Subcutaneous abdominal adipose tissue (tissue), 5 donors: ENCODE measurements around the gene STXBP2.

Experiments used
- H3K27ac ChIP-seq: one replicate; pipeline ENCODE4 v1.7.0; 2013; ENCODE audit warnings: low read depth, mild to moderate bottlenecking, inconsistent platforms, low read length, moderate library complexity
- H3K27me3 ChIP-seq, 5 donors: one replicate each; pipeline ENCODE4 v1.7.0; 2013; ENCODE audit warnings: low read length in 5 of 5, inconsistent platforms in 1 of 5; ENCODE audit not compliant: control insufficient read depth in 5 of 5, insufficient read depth in 4 of 5
- H3K36me3 ChIP-seq, 5 donors: one replicate each; pipeline ENCODE4 v1.7.0; 2013; ENCODE audit warnings: low read length in 5 of 5; ENCODE audit not compliant: control insufficient read depth in 5 of 5, insufficient read depth in 5 of 5
- H3K4me1 ChIP-seq, 5 donors: one replicate each; pipeline ENCODE4 v1.7.0; 2013; ENCODE audit warnings: low read length in 5 of 5, mild to moderate bottlenecking in 3 of 5, moderate library complexity in 1 of 5; ENCODE audit not compliant: control insufficient read depth in 5 of 5, insufficient read depth in 5 of 5
- H3K4me3 ChIP-seq, 5 donors: one replicate each; pipeline ENCODE4 v1.7.0; 2013; ENCODE audit warnings: low read length in 5 of 5, low read depth in 1 of 5
- H3K9ac ChIP-seq, 5 donors: one replicate each; pipeline ENCODE4 v1.7.0; 2013; ENCODE audit warnings: low read length in 5 of 5, mild to moderate bottlenecking in 4 of 5, moderate library complexity in 3 of 5
- H3K9me3 ChIP-seq, 5 donors: one replicate each; pipeline ENCODE4 v1.7.0; 2013; ENCODE audit warnings: low read length in 5 of 5; ENCODE audit not compliant: control insufficient read depth in 5 of 5
- donor health status: healthy.
- donor health status: healthy.
- donor health status: healthy.
- donor health status: healthy.
- donor health status: healthy.

The STXBP2 gene

GRCh38 chr19:7636691-7637373 lies at the start of gene STXBP2:
TSS of gene STXBP2 (plus strand) at chr19:7637110. CDS start at chr19:7637150, 40 bp downstream.
- H3K27ac ChIP-seq = no peak within 1 kb of the TSS
- peaks cover 0 to 8% (median 0%) of the 10 kb centered on the region in 5 donors for H3K4me1 ChIP-seq
- H3K4me3 ChIP-seq = peak within 1 kb of the TSS in 3 of 5 donors; percentile 42 to 60 (median 53)
- peak within 1 kb of the TSS in 2 of 5 donors; percentile 43 to 60 for H3K9ac ChIP-seq
- H3K9me3 ChIP-seq = no peaks in the 10 kb centered on the region
- peaks cover 0 to 16% (median 7%) of the 10 kb centered on the region in 5 donors for H3K36me3 ChIP-seq
- H3K27me3 ChIP-seq = peaks cover 7 to 31% (median 21%) of the 10 kb centered on the region in 5 donors

DNA sequence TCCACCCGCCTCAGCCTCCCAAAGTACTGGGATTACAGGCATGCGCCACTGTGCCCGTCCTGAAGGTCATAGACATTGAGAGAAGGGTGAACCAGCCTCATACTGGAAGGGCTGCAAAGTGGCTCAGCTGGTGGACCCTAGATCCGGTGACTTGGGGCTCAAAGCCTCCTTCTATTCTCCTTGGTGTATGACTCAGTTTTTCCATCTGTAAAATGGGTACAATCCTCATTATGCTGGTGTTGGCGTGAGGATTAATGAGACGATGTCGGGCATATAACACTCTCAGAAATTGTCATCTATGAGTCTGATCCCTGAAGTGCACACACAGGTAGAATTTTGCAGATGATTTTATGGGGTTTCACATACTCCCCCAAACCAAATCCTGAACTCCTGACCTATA lies 47.1 kb upstream of the STXBP2 start:
- H3K9ac ChIP-seq = no peak overlapping the region

DNA sequence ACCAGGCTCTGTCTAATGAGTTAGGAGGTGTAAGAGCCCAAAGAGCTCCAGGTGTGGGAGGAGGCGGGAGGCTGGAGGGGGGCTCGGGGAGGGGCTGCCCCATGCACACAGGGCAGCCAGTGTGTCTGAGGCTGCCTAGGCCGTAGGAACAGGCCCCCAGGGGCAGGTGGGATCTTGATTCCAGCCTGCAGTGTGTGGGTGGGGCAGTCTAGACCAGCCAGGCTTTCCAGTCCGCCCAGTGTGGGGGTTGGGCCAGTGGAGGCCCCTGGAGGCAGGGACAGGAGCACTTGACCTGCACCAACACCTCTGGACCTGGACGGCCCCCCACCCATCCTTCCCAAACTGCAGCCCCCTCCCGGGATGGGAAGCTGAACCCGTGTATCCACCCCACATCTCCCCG lies 46.7 kb upstream of the STXBP2 start:
- Histone ChIP-seq H3K27me3 (peaks cover 13 to 23% (median 15%) of the 10 kb centered on the region in 5 donors), H3K4me3 (no peak overlapping the region), H3K36me3 (no peaks in the 10 kb centered on the region), H3K27ac (no peak overlapping the region), H3K9ac (no peak overlapping the region), H3K4me1 (peaks cover 0 to 2% (median 0%) of the 10 kb centered on the region in 5 donors), H3K9me3 (no peaks in the 10 kb centered on the region)

More for the DNA sequence above, 47.1 kb upstream of the STXBP2 start:
- Histone ChIP-seq H3K36me3 (no peaks in the 10 kb centered on the region), H3K27ac (no peak overlapping the region), H3K4me3 (no peak overlapping the region), H3K27me3 (peaks cover 9 to 20% (median 13%) of the 10 kb centered on the region in 5 donors), H3K4me1 (no peaks in the 10 kb centered on the region), H3K9me3 (no peaks in the 10 kb centered on the region)

DNA sequence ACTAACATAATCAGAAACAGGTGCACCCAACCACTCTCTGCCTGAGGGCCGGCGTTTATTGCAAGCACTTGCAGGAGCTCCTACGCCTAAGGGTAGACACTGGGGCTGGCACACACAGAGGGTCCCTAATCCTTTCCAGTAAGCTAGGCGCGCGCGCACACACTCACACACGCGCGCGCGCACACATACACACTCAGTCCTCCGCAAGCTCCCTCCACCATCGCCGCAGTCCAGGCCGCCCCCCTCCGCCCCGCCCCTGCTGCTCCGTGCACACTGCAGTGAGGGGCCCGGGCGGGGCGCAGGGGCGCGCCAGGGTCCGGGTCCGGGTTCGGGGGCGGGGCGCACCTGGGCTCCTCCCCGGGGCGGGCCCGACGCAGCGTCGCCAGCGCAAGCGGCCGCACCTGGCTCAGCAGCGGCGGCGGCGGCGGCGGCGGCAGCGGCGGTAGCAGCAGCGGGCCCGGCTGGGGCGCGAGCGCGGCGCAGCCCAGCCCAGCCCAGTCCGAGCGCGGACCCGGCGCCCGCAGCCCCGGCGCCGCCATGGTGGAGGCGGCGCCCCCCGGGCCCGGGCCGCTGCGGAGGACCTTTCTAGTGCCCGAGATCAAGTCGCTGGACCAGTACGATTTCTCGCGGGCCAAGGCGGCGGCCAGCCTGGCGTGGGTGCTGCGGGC lies 41.3 kb upstream of the STXBP2 start, which contains the start of gene CAMSAP3:
Gene CAMSAP3 (plus strand): TSS at position 398 of the 668 bp plus-strand sequence. CDS start 140 bp downstream, at position 538.
- H3K36me3 ChIP-seq = no peaks in the 10 kb centered on the region
- H3K4me1 ChIP-seq = peaks cover 0 to 11% (median 3%) of the 10 kb centered on the region in 5 donors
- peak within 1 kb of the TSS in 1 of 5 donors; percentile 10 for H3K4me3 ChIP-seq
- H3K27ac ChIP-seq = no peak within 1 kb of the TSS
- no peaks in the 10 kb centered on the region for H3K9me3 ChIP-seq
- peaks cover 26 to 39% (median 36%) of the 10 kb centered on the region in 5 donors for H3K27me3 ChIP-seq
- H3K9ac ChIP-seq = no peak within 1 kb of the TSS

- no peaks in the 10 kb centered on the region for H3K9me3 ChIP-seq
- H3K27me3 ChIP-seq = peaks cover 23 to 35% (median 33%) of the 10 kb centered on the region in 5 donors
- no peak overlapping the region for H3K9ac ChIP-seq
- H3K4me3 ChIP-seq = no peak overlapping the region
- H3K4me1 ChIP-seq = peaks cover 0 to 11% (median 3%) of the 10 kb centered on the region in 5 donors
- no peaks in the 10 kb centered on the region for H3K36me3 ChIP-seq
- H3K27ac ChIP-seq = no peak overlapping the region
These were observed 40.5 kb upstream of the STXBP2 start for GRCh38 chr19:7596211-7596937.

DNA sequence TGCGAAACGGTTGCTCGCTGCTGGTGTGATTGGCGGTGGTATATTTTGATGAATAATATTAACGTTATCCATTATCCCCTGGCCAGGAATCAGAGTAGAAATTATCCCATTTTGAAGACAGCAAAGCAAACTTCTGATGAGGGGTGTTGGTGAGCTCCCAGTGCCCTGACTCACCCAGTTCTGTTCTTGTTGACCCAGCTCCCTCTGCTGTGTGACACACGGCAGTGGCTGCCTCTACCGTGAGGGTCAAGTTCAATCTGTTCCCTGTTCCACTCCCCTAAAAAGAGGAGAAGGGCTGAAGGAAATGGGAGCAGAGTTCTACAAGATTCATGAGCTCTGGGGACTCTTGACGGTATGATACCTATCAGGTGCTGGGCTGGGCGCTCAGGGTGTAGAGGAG lies 39.2 kb upstream of the STXBP2 start:
- peaks cover 23 to 36% (median 33%) of the 10 kb centered on the region in 5 donors for H3K27me3 ChIP-seq
- H3K36me3 ChIP-seq = no peaks in the 10 kb centered on the region
- no peaks in the 10 kb centered on the region for H3K9me3 ChIP-seq
- H3K9ac ChIP-seq = no peak overlapping the region
- H3K27ac ChIP-seq = no peak overlapping the region
- H3K4me1 ChIP-seq = peaks cover 0 to 11% (median 3%) of the 10 kb centered on the region in 5 donors
- no peak overlapping the region for H3K4me3 ChIP-seq

- H3K27me3 ChIP-seq = peaks cover 23 to 36% (median 33%) of the 10 kb centered on the region in 5 donors
- no peak overlapping the region for H3K9ac ChIP-seq
- H3K9me3 ChIP-seq = no peaks in the 10 kb centered on the region
These were observed 38.7 kb upstream of the STXBP2 start for GRCh38 chr19:7598180-7598579.

GRCh38 chr19:7600721-7601120 lies 36.2 kb upstream of the STXBP2 start:
- Histone ChIP-seq H3K4me1 (peaks cover 0 to 6% (median 3%) of the 10 kb centered on the region in 5 donors), H3K4me3 (no peak overlapping the region), H3K9ac (no peak overlapping the region), H3K9me3 (peaks cover 0 to 2% (median 0%) of the 10 kb centered on the region in 5 donors), H3K27ac (no peak overlapping the region), H3K36me3 (no peaks in the 10 kb centered on the region), H3K27me3 (peaks cover 18 to 38% (median 36%) of the 10 kb centered on the region in 5 donors)

More at GRCh38 chr19:7598180-7598579, 38.7 kb upstream of the STXBP2 start:
- Histone ChIP-seq H3K27ac (no peak overlapping the region), H3K36me3 (no peaks in the 10 kb centered on the region), H3K4me1 (peaks cover 0 to 11% (median 3%) of the 10 kb centered on the region in 5 donors), H3K4me3 (no peak overlapping the region)

DNA sequence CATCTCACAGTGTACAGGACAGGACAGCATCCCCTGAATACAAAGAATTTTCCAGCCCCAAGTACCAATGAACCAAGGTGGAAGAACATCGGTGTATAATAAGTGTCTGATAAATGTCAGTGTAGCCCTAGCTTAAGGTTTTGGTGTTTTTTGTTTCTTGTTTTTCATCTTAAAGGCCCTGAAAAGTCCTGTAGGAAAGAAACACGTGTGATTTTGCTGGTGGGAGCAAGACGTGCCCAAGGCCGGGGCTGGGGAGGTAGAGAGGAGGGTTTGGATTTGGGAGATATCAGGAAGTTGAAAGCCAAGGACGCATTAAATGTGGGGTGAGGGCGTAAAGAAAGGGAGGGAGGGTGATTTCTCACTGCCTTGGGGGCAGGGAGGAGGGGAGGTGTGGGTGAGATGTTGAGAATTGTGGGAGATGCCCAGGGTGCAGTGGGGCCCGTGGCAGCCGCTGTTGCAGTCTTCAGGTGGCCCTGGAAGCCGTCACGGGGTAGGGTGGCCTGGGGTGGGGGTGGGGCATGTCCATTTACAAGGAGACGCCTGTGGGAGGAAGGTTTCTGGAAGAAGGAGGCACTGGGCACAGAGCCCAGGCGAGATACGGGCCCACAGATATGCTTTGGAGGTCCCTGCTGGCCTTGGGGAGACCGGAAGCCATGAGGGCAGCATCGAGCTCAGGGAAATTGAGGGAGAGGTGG lies 34.5 kb upstream of the STXBP2 start:
- Histone ChIP-seq H3K9ac (no peak overlapping the region), H3K27me3 (peaks cover 8 to 35% (median 26%) of the 10 kb centered on the region in 5 donors), H3K27ac (no peak overlapping the region), H3K4me1 (no peaks in the 10 kb centered on the region), H3K4me3 (no peak overlapping the region), H3K9me3 (peaks cover 0 to 2% (median 0%) of the 10 kb centered on the region in 5 donors), H3K36me3 (no peaks in the 10 kb centered on the region)
